ENCODE data around the gene TFCP2.

- TF ChIP-seq CTCF (conservative IDR thresholded peaks at IDR 0.05) = no peak
- no peak for TF ChIP-seq ZFX (IDR thresholded peaks at IDR 0.05)
Observed at GRCh38 chr12:51156245-51156765, 16.6 kb downstream of the TFCP2 start.

Data from C4-2B (cell line).